Airway epithelial cell (primary cell): ENCODE data around the gene INPPL1. TPM values are rescaled to one million over a fixed set of nuclear protein-coding genes. Genes with fewer than 3 reads are reported as not detected.

Experiments
- total RNA-seq: library from RNA; depleted of rRNA; stranded (reverse); fragments of >200 nt; gene quantifications from 2 replicates; pipeline ENCODE4 v1.2.3, GENCODE V29; 2015

INPPL1 gene, protein sequence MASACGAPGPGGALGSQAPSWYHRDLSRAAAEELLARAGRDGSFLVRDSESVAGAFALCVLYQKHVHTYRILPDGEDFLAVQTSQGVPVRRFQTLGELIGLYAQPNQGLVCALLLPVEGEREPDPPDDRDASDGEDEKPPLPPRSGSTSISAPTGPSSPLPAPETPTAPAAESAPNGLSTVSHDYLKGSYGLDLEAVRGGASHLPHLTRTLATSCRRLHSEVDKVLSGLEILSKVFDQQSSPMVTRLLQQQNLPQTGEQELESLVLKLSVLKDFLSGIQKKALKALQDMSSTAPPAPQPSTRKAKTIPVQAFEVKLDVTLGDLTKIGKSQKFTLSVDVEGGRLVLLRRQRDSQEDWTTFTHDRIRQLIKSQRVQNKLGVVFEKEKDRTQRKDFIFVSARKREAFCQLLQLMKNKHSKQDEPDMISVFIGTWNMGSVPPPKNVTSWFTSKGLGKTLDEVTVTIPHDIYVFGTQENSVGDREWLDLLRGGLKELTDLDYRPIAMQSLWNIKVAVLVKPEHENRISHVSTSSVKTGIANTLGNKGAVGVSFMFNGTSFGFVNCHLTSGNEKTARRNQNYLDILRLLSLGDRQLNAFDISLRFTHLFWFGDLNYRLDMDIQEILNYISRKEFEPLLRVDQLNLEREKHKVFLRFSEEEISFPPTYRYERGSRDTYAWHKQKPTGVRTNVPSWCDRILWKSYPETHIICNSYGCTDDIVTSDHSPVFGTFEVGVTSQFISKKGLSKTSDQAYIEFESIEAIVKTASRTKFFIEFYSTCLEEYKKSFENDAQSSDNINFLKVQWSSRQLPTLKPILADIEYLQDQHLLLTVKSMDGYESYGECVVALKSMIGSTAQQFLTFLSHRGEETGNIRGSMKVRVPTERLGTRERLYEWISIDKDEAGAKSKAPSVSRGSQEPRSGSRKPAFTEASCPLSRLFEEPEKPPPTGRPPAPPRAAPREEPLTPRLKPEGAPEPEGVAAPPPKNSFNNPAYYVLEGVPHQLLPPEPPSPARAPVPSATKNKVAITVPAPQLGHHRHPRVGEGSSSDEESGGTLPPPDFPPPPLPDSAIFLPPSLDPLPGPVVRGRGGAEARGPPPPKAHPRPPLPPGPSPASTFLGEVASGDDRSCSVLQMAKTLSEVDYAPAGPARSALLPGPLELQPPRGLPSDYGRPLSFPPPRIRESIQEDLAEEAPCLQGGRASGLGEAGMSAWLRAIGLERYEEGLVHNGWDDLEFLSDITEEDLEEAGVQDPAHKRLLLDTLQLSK
- 26.1 and 37.9 TPM in 2 replicates for total RNA-seq

DNA sequence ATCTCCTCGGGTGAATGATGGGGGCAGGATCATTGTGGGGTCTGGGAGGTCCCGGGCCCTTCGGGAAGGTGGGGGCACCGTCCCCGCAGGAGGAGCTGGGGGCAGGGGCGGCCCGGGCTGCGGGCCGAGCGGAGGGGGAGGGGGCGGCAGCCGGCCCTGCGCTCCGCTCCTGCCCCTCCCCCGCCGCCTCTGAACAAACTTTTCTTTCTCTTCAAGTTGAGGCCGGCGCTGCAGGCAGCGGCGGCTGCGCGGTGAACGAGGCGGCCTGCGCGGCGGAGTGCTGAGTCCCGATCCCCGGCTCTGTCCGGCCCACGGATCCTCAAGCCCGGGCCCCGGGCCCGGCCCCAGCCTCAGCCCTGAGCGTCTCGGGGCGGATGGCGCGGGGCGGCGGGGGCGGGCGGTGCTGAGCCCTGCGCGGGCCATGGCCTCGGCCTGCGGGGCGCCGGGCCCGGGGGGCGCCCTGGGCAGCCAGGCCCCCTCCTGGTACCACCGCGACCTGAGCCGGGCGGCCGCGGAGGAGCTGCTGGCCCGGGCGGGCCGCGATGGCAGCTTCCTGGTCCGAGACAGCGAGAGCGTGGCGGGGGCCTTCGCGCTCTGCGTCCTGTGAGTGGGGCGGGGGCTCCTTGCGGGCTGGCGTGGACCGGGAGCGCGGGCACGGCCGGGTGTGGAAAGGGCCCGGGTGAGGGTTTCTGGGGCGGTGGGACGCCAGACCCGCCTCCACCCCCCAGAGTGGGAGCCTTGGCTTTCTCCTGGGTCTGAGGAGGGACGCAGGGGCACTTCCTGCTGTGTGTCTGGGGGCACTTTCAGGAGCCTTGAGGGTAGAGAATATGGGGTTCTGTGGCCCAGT lies at the start of gene INPPL1:
Gene INPPL1, plus strand, starts transcription at position 204 of the 847 bp plus-strand sequence. Its CDS starts 218 bp downstream, at position 422.

DNA sequence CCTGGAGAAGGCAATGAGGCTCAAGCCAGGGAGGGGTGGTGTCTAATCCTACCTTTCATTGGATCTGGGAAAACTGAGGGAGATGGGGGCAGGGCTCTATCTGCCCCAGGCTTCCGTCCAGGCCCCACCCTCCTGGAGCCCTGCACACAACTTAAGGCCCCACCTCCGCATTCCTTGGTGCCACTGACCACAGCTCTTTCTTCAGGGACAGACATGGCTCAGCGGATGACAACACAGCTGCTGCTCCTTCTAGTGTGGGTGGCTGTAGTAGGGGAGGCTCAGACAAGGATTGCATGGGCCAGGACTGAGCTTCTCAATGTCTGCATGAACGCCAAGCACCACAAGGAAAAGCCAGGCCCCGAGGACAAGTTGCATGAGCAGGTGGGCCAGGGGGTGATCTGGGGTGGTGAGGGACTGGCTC lies 32.6 kb upstream of the INPPL1 start, which contains the start of gene FOLR1:
Gene FOLR1, plus strand, starts transcription at position 180 of the 421 bp plus-strand sequence. Its CDS starts 34 bp downstream, at position 214.

DNA sequence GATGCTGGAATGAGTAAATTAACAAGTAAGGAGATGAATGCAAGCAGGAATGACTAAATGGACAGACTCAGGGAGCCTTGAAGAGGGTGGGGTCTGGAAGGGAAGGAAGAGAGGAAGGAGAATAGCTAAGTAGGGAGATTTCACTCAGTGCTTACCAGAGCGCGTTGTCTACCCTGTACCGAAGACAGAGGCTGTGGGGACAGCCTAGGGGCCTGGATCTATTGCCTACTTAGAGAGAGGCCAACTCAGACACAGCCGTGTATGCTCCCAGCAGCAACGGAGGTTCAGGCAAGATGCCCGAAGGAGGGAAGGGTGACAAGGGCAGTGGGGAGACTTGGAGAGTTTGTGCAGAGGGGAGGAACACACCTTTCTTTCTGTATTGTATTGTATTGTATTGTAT lies 7.9 kb upstream of the INPPL1 start, which contains the start of gene FOLR2:
Gene FOLR2, plus strand, starts transcription at position 157 of the 400 bp plus-strand sequence. CDS start 1,791 bp downstream, outside the sequence.

DNA sequence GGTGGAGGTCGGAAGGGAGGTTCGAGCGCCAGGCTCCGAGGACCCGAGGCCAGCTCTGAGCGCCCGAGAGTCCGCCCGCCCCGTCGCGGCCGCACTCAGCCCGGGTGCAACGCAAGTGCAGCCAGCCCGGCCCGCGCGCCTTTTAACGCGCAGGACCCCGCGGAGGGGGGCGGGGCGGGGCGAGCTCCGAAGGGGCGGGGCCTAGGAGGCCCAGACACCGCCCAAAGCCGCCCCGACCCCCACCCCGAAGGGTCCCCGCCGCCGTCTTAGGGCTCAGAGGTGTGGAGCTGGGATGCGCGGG lies 19.4 kb downstream of the INPPL1 start, which contains the start of gene PHOX2A:
Gene PHOX2A, minus strand, starts transcription at position 117 of the 301 bp plus-strand sequence. CDS start 172 bp downstream, outside the sequence.

Other genes with a start within 250 kb of the INPPL1 start
- gene IL18BP, start 225.9 kb upstream of the INPPL1 start, total RNA-seq: 1.2 and 1.9 TPM in 2 replicates
- 109 and 146 TPM in 2 replicates for gene NUMA1, start 144.2 kb upstream of the INPPL1 start, total RNA-seq
- 4.6 and 6.1 TPM in 2 replicates for gene LRRC51, start 143.9 kb upstream of the INPPL1 start, total RNA-seq
- gene LAMTOR1, start 121.5 kb upstream of the INPPL1 start, total RNA-seq: 139 and 169 TPM in 2 replicates
- not detected in 2 replicates for gene TOMT, start 118.8 kb upstream of the INPPL1 start, total RNA-seq
- gene ANAPC15, start 112.1 kb upstream of the INPPL1 start, total RNA-seq: 52.9 and 71.1 TPM in 2 replicates
- gene FOLR3, start 89.0 kb upstream of the INPPL1 start, total RNA-seq: 0.21 TPM in 1 of 2 replicates, not detected in the other
- 0.63 TPM in 1 of 2 replicates, not detected in the other for gene FOLR1, start 32.6 kb upstream of the INPPL1 start, total RNA-seq
- not detected in 2 replicates for gene FOLR2, start 8.0 kb upstream of the INPPL1 start, total RNA-seq
- gene PHOX2A, start 19.4 kb downstream of the INPPL1 start, total RNA-seq: not detected in 2 replicates
- 28.8 and 37.1 TPM in 2 replicates for gene CLPB, start 209.8 kb downstream of the INPPL1 start, total RNA-seq